GM10847 (cell line): ENCODE results near the gene PARP16.

ENCODE experiments used
- POLR2A ChIP-seq: IDR thresholded peaks from 2 replicates; pipeline ENCODE4 v1.6.1; 2011; ENCODE audit not compliant: insufficient read length; ENCODE audit errors: extremely low read depth

PARP16 gene

GRCh38 chr15:65209701-65210643, 76.7 kb downstream of the PARP16 start:
- TF ChIP-seq POLR2A = no peak

GRCh38 chr15:65208647-65209046, 78.0 kb downstream of the PARP16 start:
- no peak for TF ChIP-seq POLR2A
